ENCODE measurements around the gene POLG2.

Gene POLG2

GRCh38 chr17:64496786-64497564 is at the start of gene POLG2:
POLG2 (minus strand) TSS chr17:64497054; CDS start chr17:64496968, 86 bp downstream.
- DNase-seq (ENCODE audit: low read depth), result peak; percentile 93

- DNase-seq (ENCODE audit: low read depth), result no peak
Measured at GRCh38 chr17:64544742-64545141, 47.9 kb upstream of the POLG2 start.

GRCh38 chr17:64540118-64540776 is 43.4 kb upstream of the POLG2 start:
- DNase-seq (ENCODE audit: low read depth), result no peak

GRCh38 chr17:64538508-64539130 is 41.8 kb upstream of the POLG2 start:
- no peak for DNase-seq (ENCODE audit: low read depth)

GRCh38 chr17:64537488-64537887 is 40.6 kb upstream of the POLG2 start:
- DNase-seq (ENCODE audit: low read depth), result no peak

GRCh38 chr17:64536913-64537312 is 40.1 kb upstream of the POLG2 start:
- DNase-seq (ENCODE audit: low read depth), result no peak

GRCh38 chr17:64535357-64535756 is 38.5 kb upstream of the POLG2 start:
- no peak for DNase-seq (ENCODE audit: low read depth)

GRCh38 chr17:64534187-64534586 is 37.3 kb upstream of the POLG2 start:
- DNase-seq (ENCODE audit: low read depth), result no peak

- DNase-seq (ENCODE audit: low read depth), result no peak
Measured at GRCh38 chr17:64533784-64534183, 36.9 kb upstream of the POLG2 start.

GRCh38 chr17:64532409-64532808 is 35.6 kb upstream of the POLG2 start:
- no peak for DNase-seq (ENCODE audit: low read depth)

GRCh38 chr17:64531955-64532371 is 35.1 kb upstream of the POLG2 start:
- no peak for DNase-seq (ENCODE audit: low read depth)

- DNase-seq (ENCODE audit: low read depth), result no peak
Measured at GRCh38 chr17:64529221-64529620, 32.4 kb upstream of the POLG2 start.

GRCh38 chr17:64527914-64528313 is 31.1 kb upstream of the POLG2 start:
- DNase-seq (ENCODE audit: low read depth), result no peak

- no peak for DNase-seq (ENCODE audit: low read depth)
Measured at GRCh38 chr17:64520359-64520758, 23.5 kb upstream of the POLG2 start.

GRCh38 chr17:64519601-64520000 is 22.7 kb upstream of the POLG2 start:
- DNase-seq (ENCODE audit: low read depth), result no peak

GRCh38 chr17:64515829-64516228 is 19.0 kb upstream of the POLG2 start:
- DNase-seq (ENCODE audit: low read depth), result no peak

- no peak for DNase-seq (ENCODE audit: low read depth)
Measured at GRCh38 chr17:64515419-64515818, 18.6 kb upstream of the POLG2 start.

- no peak for DNase-seq (ENCODE audit: low read depth)
Measured at GRCh38 chr17:64509179-64509578, 12.3 kb upstream of the POLG2 start.

GRCh38 chr17:64508683-64509082 is 11.8 kb upstream of the POLG2 start:
- DNase-seq (ENCODE audit: low read depth), result no peak

GRCh38 chr17:64507413-64507782 is 10.5 kb upstream of the POLG2 start:
- no peak for DNase-seq (ENCODE audit: low read depth)

- peak; percentile 89 for DNase-seq (ENCODE audit: low read depth)
Measured at GRCh38 chr17:64506576-64507412, 9.9 kb upstream of the POLG2 start, which contains the start of gene CEP95. CEP95 (plus strand) TSS chr17:64506977; CDS start chr17:64507098, 121 bp downstream.

GRCh38 chr17:64506201-64506575 is 9.3 kb upstream of the POLG2 start, which contains the start of gene DDX5:
DDX5 (minus strand) TSS chr17:64506289; CDS start chr17:64506119, 170 bp downstream.
- peak; percentile 95 for DNase-seq (ENCODE audit: low read depth)
